HFFc6 (cell line): Measurements from ENCODE around the gene SKAP1. TPM values are rescaled to one million over a fixed set of nuclear protein-coding genes. Genes with fewer than 3 reads are reported as not detected.

ENCODE experiments used
- DNase-seq: peaks from one replicate; pipeline ENCODE4 v3.0.0-alpha.2; 2018
- H3K27ac Mint-ChIP-seq: 2 replicates; pipeline ENCODE4 v1.8.0; 2020; ENCODE audit warnings: mild to moderate bottlenecking, mixed read lengths
- H3K27me3 Mint-ChIP-seq: 2 replicates; pipeline ENCODE4 v1.8.0; 2021; ENCODE audit warnings: mild to moderate bottlenecking, moderate library complexity, mixed read lengths; ENCODE audit not compliant: insufficient read depth
- H3K36me3 Mint-ChIP-seq: 2 replicates; pipeline ENCODE4 v1.8.0; 2021; ENCODE audit warnings: low read depth, mixed read lengths
- H3K4me1 Mint-ChIP-seq: 2 replicates; pipeline ENCODE4 v1.8.0; 2020; ENCODE audit warnings: low read depth, mixed read lengths
- H3K4me3 Mint-ChIP-seq: 2 replicates; pipeline ENCODE4 v1.8.0; 2020; ENCODE audit warnings: mild to moderate bottlenecking, moderate library complexity, mixed read lengths
- H3K9me3 Mint-ChIP-seq: 2 replicates; pipeline ENCODE4 v1.8.0; 2020; ENCODE audit warnings: mild to moderate bottlenecking, mixed read lengths
- CTCF ChIP-seq: fragments of 200-600 bp; sonication (generic); IDR thresholded peaks from 2 replicates; pipeline ENCODE4 v1.5.0; 2021; ENCODE audit warnings: antibody characterized with exemption, mild to moderate bottlenecking
- long read RNA-seq: library from polyadenylated mRNA; unstranded; transcript quantifications from one replicate; pipeline ENCODE4 v2.0.0, GENCODE V29; 2019
- total RNA-seq, 6 experiments: library from RNA; stranded (reverse); fragmentation: NEBNext Ultra II Directional; extraction: Animal tissue kit (Norgen Biotek cat#: 25700); gene quantifications; 2 replicates in 1 of 6; 3 replicates in 5 of 6; pipeline ENCODE4 v1.2.3, GENCODE V29; 2021

The SKAP1 gene
- total RNA-seq, result not detected
- long read RNA-seq, result 0 reads

GRCh38 chr17:48429638-48430586, at the start of gene SKAP1:
Gene SKAP1 (minus strand): TSS chr17:48430214.
- H3K36me3 Mint-ChIP-seq, result peaks cover 5% of the 10 kb centered on the region; the same call in 1 of the 2 replicates
- no peak within 1 kb of the TSS for H3K27ac Mint-ChIP-seq
- H3K27me3 Mint-ChIP-seq, result peaks cover 51% of the 10 kb centered on the region
- TF ChIP-seq CTCF, result no peak
- no peak for DNase-seq
- peaks cover 5% of the 10 kb centered on the region; the same call in 1 of the 2 replicates for H3K9me3 Mint-ChIP-seq
- no peak within 1 kb of the TSS for H3K4me3 Mint-ChIP-seq
- H3K4me1 Mint-ChIP-seq, result no peaks in the 10 kb centered on the region

- Mint-ChIP-seq H3K9me3 (no peaks in the 10 kb centered on the region), H3K27ac (no peak overlapping the region), H3K36me3 (no peaks in the 10 kb centered on the region), H3K4me1 (peaks cover 29% of the 10 kb centered on the region), H3K27me3 (peaks cover 2% of the 10 kb centered on the region), H3K4me3 (no peak overlapping the region)
- no peak for TF ChIP-seq CTCF
- no peak for DNase-seq
These were observed 49.0 kb upstream of the SKAP1 start for GRCh38 chr17:48479014-48479402.

- no peak for DNase-seq
- Mint-ChIP-seq H3K27ac (no peak overlapping the region), H3K9me3 (no peaks in the 10 kb centered on the region), H3K4me3 (no peak overlapping the region), H3K4me1 (peaks cover 29% of the 10 kb centered on the region), H3K36me3 (no peaks in the 10 kb centered on the region), H3K27me3 (peaks cover 2% of the 10 kb centered on the region)
- no peak for TF ChIP-seq CTCF
These were observed 48.4 kb upstream of the SKAP1 start for GRCh38 chr17:48478224-48479013.

GRCh38 chr17:48477221-48477620, 47.2 kb upstream of the SKAP1 start:
- Mint-ChIP-seq H3K4me3 (no peak overlapping the region), H3K36me3 (no peaks in the 10 kb centered on the region), H3K27ac (no peak overlapping the region), H3K27me3 (peaks cover 2% of the 10 kb centered on the region; the same call in 1 of the 2 replicates), H3K9me3 (no peaks in the 10 kb centered on the region), H3K4me1 (peaks cover 29% of the 10 kb centered on the region)
- no peak for DNase-seq
- TF ChIP-seq CTCF, result no peak

- Mint-ChIP-seq H3K4me1 (peaks cover 43% of the 10 kb centered on the region), H3K36me3 (no peaks in the 10 kb centered on the region), H3K27ac (peak overlapping the region; percentile 82), H3K27me3 (peaks cover 4% of the 10 kb centered on the region; the same call in 1 of the 2 replicates), H3K9me3 (no peaks in the 10 kb centered on the region), H3K4me3 (peak overlapping the region; percentile 64)
- TF ChIP-seq CTCF, result no peak
- peak; percentile 77 for DNase-seq
These were observed 42.6 kb upstream of the SKAP1 start for GRCh38 chr17:48472411-48473281.
